Posterior vena cava (tissue), 2 donors: ENCODE results near the gene CCDC40. TPM values are rescaled to one million over a fixed set of nuclear protein-coding genes. Genes with fewer than 3 reads are reported as not detected.
"Not testable (repeated sequence)": the region's sequence is repeated elsewhere in the genome, so short reads cannot be mapped to it uniquely, and the experiment has no call there.

Experiments
- DNase-seq: peaks from one replicate; pipeline ENCODE4 v3.0.0-alpha.2; 2020; ENCODE audit warnings: low spot score
- intact Hi-C, 2 donors: fragments of 100-400 bp; cut with DNase I; formaldehyde crosslinking; loops; one replicate each; pipeline versions ENCODE4 v1.14.1 to v1.14.2; 2022 to 2023
- long read RNA-seq, 2 donors: library from polyadenylated mRNA; unstranded; transcript quantifications; one replicate each; pipeline ENCODE4 v2.0.0, GENCODE V29; 2020 to 2021
- total RNA-seq, 2 donors: library from RNA; stranded (reverse); fragmentation: NEBNext Ultra II Directional; extraction: Animal tissue kit (Norgen Biotek cat#: 25700); gene quantifications; one replicate each; pipeline ENCODE4 v1.2.1, GENCODE V29; 2021
- donor health status: DM: yes; HTN: yes; CAD: no.
- donor health status: DM: yes; HTN: yes; CAD: no.

Gene CCDC40, protein sequence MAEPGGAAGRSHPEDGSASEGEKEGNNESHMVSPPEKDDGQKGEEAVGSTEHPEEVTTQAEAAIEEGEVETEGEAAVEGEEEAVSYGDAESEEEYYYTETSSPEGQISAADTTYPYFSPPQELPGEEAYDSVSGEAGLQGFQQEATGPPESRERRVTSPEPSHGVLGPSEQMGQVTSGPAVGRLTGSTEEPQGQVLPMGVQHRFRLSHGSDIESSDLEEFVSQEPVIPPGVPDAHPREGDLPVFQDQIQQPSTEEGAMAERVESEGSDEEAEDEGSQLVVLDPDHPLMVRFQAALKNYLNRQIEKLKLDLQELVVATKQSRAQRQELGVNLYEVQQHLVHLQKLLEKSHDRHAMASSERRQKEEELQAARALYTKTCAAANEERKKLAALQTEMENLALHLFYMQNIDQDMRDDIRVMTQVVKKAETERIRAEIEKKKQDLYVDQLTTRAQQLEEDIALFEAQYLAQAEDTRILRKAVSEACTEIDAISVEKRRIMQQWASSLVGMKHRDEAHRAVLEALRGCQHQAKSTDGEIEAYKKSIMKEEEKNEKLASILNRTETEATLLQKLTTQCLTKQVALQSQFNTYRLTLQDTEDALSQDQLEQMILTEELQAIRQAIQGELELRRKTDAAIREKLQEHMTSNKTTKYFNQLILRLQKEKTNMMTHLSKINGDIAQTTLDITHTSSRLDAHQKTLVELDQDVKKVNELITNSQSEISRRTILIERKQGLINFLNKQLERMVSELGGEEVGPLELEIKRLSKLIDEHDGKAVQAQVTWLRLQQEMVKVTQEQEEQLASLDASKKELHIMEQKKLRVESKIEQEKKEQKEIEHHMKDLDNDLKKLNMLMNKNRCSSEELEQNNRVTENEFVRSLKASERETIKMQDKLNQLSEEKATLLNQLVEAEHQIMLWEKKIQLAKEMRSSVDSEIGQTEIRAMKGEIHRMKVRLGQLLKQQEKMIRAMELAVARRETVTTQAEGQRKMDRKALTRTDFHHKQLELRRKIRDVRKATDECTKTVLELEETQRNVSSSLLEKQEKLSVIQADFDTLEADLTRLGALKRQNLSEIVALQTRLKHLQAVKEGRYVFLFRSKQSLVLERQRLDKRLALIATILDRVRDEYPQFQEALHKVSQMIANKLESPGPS
- 10 to 100 TPM in 1 of 2 donors, 1 to 10 TPM in 1; 6.2 to 10.4 TPM for total RNA-seq
- long read RNA-seq, donor 1, partial matches to known transcripts: 0 of 4 reads
- long read RNA-seq, donor 1, other reads (novel, unspliced or antisense): 4 of 4 reads
- long read RNA-seq, donor 2, partial matches to known transcripts: 0 of 3 reads
- long read RNA-seq, donor 2, other reads (novel, unspliced or antisense): 2 of 3 reads

DNA sequence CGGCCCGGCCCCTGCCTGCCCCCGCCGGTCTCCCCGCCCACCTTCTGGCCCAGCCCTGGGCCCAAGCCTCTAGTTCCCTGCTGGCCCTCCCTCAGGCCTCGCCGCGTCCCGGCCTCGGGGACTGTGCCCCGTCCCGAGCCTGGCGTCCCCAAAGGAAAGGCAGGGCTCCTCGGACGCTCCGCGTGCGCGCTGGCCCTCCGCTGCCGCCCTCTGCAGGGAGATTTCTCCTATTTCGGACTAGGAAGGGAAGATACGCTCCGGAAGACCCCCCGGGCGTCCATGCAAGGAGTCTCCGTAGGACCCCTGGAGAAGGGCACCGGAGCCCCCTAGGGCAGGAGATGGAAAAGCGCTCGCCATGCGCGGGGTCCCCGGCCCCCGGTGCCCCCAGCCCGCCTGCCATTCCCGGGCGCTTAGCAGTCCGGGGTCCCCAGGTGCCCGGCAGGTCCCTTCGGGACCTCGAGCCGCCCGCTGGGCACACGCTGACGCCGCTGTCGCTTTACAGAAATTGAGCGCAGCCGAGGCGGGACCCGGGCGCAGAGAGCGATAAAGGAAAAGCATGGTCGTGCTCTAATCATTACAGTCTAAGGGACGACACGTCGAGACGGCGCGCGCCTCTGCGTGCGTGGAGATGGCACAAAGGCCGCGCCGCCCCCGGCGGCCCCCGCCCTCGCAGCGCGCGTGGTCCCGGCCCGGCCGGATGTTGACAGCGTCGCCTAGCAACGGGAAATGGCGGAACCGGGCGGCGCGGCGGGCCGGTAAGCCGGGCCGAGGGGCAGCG, at the start of gene CCDC40:
TSS of gene CCDC40 (plus strand) at position 706 of the 778 bp plus-strand sequence. CDS start at position 727, 21 bp downstream.
- peak; percentile 95 for DNase-seq
- intact Hi-C loops: no loop called here

DNA sequence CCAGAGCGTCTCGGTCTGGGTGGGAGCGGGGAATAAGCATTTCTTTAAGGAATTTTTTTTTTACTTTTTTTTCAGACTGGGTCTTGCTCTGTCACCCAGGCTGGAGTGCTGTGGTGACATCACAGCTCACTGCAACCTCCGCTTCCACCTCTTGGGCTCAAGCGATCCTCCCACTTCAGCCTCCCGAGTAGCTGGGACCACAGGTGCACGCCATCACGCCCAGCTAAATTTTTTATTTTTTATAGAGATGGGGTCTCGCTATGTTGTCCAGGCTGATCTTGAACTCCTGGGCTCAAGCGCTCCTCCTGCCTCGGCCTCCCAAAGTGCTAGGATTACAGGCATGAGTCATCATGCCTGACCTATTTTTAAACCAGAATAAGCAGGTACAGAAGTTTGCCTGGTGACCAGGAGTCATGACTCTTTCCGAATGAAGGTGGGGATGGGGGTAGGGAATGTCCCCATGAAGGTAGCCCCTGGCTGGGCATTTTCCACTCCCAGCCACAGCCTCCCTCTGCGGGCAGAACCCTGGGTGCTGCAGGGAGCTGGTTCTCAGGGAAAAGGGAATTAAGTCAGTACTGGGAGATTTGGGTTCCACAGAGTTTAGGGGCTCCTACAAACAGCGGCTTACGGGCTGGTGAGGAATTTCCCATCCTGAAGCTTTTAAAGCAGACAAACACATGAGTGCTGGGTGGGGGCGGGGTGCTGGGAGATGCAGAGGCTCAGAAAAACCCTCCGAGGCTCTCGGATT, 49.1 kb upstream of the CCDC40 start:
- DNase-seq: peak; percentile 51
- intact Hi-C loops: loop anchor here in 1 of 2 donors (10.0 kb wide), 1 partner anchor 243 kb away; no protein-coding TSS in a partner anchor

DNA sequence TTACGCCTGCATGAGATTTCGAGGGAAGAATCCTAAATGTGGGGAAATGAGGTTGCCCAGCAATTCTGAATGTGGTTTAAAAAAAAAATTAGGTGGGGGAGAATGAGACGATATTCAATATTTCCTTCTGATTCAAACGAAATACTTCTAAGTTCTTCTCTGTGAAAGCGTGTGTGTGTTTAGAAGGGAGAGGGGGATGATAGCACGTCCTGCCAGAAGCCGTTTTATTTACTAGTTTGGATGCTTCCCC, 48.6 kb upstream of the CCDC40 start:
- intact Hi-C loops: loop anchor here in 1 of 2 donors (10.0 kb wide), 1 partner anchor 243 kb away; no protein-coding TSS in a partner anchor

DNA sequence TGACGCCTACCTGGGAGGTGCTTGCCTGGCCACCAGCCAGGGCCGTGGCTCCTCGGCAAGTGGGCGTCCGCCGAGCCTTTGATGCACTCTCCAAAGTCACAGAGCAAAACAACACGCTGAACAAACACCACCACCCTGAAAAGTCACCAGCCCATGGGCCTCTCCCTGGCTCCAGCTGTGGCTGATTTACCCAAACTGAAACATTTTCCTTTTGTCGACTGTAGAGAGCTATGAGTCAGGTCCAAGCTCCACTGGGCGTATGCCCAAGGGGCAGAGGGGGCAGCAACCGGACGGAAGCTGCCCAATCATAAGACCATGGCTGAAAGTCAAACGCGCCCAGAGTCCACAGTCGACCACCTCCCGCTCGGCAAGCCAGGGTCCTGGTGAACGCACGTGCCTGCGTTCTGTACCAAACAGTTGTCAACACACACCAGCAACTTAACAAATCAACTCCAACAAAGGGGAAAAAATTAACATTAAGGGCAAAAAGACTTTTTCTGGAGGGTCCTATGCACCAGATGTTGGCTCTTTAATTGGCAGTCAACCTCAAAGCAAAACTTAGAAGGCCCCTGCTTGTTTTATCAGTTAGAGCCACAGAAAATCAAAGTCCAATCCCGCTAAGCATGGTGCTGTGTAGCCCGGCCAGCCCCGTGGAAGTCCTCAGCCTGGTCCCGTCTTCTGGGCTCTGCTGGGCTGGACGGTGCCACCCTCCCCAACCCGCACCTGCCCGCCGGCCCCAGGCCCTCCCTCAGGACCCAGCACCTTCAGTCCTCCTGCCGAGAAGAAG, 48.1 kb upstream of the CCDC40 start:
- intact Hi-C loops: loop anchor here in 1 of 2 donors (10.0 kb wide), 1 partner anchor 244 kb away; no protein-coding TSS in a partner anchor
- DNase-seq: peak; percentile 90

More for the DNA sequence above, 48.6 kb upstream of the CCDC40 start:
- DNase-seq: no peak

DNA sequence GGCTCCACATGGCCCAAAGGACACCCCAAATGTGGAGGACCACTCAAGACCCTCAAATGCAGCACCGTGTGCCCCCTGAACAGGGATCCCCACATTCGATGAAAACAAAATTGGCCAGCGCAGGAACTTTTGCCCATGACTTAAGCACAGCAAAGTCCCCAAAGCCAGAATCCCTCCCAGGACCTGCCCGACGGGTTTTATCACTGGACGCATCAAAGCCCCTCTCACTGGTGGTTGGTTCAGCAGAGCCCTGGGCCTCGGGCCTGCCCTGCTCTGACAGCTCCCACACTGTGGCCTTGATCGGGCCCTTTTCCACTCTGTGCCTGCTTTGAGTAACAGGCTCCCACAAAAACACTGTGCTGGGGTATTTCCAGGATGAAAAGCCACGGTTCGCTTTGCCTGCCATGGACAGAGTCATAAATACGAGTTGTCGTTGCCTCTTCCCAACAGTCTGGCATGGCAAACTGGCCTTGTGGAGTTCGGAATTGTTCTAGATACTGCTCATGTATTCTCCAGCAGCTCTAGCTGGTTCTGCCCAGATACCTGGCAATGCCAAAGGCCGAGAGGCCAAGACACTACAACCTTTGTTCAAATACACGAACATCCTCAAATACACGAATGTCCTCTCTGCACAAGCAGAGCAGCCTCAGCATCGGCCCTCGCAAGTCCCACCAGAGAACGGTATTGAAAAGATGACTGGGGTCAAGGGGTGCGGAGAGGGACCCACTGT, 47.2 kb upstream of the CCDC40 start:
- DNase-seq: no peak
- intact Hi-C loops: loop anchor here in 1 of 2 donors (10.0 kb wide), 1 partner anchor 244 kb away; no protein-coding TSS in a partner anchor

DNA sequence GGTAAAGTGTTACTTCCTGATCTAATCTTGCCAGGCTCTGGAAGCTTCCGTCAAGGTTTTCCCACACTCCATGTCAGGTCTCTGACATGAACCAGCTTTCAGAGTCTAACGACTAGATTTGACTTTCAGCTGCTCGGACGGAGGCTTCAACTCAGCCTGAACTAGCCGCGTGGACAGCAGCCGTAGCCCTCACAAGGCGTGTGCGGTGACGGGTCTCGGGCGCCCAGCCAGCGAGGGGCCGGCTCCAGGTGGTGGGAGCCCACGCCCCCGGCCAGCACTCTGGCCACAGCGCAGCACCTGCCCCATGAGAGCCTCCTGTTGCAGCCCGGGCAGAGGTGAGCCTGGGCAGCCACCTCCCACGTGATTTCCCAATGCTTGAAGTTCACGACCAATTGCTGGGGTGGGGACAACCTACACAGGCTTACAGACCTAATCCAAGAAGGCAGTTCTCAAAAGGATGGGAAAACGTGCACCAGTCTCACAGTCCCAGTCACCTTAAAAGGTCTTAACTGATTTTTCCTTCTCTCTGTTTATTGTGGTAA, 46.3 kb upstream of the CCDC40 start:
- intact Hi-C loops: loop anchor here in 1 of 2 donors (5.0 to 10.0 kb wide), 2 partner anchors 198 to 245 kb away; no protein-coding TSS in a partner anchor
- no peak for DNase-seq

DNA sequence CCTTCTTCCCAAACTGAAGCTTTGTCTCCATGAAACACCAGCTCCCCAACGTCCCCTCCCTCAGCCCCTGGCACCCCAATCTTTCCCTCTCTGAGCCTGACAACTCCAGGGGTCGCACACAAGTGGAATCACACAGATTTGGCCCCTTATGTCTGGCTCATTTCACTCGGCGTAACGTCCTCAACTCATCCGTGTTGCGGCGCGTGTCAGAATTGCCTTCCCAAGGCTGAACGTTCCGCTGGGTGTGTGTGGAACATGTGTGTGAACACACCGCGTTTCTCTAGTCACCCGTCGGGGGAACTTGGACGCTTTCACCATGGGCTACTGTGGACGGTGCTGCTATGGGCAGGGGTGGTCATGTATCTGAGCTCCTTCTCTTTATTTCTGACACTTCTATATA, 45.7 kb upstream of the CCDC40 start:
- intact Hi-C loops: loop anchor here in 1 of 2 donors (5.0 to 10.0 kb wide), 2 partner anchors 198 to 246 kb away; no protein-coding TSS in a partner anchor
- peak; percentile 77 for DNase-seq

DNA sequence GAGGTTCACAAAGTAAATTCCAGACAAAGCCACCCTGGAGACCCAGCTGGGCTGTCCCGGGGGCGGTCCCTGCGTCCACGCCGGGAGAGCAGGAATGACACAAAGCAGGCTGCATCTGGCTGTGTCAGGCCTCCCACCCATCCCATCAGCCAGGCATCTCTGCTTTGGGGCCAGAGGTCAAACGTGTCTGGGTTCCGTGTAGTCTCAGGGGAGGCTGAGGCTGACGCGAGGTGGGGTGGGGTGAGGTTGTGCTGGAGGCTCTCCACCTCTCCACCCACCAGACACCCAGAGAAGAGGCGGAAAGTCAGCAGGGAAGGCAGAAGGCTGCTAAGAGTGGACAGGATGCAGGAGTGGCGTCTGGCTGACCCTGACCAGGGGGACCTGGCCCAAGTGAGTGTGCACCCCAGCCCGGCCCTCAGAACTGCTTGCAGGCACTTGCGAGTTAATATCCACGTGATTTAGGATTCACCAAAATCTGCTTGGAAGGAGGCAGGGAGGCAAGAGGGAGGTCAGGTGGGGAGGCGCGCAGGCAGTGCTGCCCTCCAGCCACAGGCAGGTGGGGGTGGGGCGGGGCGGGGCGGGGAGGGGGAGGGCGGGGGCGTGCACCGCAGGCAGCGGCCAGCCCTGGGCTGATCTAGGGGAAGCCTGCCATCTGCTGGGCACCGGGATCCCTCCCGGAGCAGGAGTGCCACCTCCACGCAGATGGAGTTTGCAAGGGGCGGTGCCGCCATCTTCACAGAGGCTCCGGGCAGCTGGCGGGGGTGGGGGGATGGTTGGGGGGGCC, 45.1 kb upstream of the CCDC40 start:
- peak; percentile 92 for DNase-seq
- intact Hi-C loops: loop anchor here in 1 of 2 donors (5.0 to 10.0 kb wide), 2 partner anchors 199 to 247 kb away; no protein-coding TSS in a partner anchor

DNA sequence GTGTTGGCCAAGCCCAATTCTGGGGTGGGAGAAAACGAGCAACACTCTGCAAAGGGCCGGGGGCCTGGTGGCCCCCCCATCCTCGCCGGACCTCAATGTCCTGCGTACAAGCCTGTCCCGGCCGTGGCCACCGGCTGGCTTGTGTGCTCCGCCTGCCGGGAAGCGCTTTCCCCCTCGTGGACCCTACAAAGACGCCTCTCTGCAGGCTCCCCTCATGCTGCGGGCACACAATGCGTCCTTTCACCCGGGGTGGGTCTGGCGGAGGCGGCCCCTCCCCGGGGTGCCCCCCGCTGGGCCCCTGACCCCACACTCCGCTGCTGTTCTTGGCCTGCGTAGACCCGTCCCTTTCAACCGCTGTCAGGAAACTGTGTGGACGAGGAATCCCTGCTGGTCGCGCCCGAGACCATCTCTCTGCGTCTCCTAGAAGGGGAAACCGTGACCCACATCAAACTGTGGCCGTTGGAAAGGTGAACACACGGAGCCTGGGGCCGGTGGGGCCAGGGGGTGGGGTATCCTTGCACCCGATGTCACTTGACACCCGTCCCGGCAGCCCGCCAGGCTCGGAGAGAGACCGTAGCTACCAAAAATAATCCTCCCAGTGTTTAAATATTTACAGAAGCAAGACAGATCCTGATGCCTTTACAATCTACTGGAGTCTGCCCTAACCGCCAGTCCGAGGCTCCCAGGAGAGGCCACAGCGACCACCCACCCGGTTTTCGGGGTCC, 44.4 kb upstream of the CCDC40 start:
- intact Hi-C loops: loop anchor here in 1 of 2 donors (5.0 to 10.0 kb wide), 2 partner anchors 200 to 247 kb away; no protein-coding TSS in a partner anchor
- no peak for DNase-seq

DNA sequence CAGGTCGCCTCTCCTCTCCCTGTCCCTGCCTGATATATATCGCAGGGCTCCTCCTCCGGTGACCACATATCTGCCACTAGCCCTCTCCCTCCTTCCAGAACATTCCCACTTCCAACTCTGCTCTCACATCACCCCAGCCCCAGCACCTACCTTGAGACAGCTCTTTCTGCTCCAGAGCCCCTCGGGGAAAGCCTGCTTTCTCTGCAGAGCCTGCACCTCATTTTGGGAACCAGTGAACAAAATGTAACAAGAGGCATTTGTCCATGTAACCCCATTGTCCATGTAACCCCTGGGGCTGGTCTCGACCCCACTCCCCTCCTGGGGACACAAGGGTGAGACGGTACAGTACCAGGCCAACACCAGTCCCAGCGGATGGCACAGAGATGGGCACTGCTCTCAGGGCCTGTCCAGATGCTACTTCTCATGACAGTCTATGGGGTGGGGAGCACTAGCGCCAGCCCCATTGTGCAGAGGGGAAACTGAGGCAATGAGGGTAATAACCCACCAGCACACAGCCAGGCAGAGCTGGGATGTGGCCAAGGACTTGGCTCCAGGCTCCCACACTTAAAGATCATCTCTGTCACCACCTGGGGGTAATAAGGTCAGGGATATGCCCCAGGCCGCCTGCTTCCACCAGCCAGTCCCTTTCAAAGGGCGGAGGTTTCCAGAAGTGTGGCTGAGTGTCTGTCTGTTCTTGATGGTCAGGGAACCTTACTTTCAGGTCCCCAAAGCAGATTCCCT, 43.6 kb upstream of the CCDC40 start:
- intact Hi-C loops: loop anchor here in 1 of 2 donors (5.0 to 10.0 kb wide), 2 partner anchors 201 to 248 kb away; no protein-coding TSS in a partner anchor
- DNase-seq: no peak

DNA sequence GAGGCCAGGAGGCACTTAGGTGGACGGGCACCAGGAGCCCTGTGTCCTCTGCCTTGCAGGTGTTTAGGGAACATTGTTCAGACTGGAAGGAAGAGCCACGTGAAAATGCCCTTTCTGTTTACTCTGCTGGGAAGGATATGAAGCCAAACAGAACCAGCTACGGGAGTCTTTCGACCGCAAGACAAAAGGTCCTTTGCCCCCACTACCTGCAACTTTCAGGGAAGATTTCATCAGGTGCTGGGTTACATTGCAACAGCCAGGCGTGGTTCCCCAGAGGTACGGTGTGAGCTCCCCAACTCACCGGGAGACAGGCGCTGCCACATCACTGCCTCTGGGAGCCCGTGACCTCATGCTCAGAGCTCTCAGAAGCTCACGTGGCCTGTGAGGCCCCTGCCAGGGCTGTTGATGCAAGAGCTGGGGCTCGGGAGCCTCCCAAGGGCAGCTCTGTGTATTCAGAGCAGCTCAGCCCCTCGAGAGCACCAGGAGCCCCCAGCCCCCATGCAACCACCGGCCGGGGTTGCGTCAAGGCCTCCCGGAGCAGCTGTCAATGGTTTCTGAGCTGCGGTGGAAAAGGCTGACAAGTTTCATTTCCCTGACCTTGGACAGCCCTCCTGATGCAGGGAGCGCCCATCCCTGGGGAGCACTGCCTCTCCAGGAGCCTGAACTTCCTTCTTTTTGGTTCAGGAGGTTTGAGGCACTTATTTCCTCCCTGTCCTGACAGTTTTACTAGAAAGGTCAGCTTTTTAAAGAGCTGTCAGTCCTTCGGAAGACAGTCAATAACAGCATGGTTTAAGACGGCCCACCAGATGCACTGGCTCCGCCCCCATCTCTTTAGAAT, 42.8 kb upstream of the CCDC40 start:
- intact Hi-C loops: loop anchor here in 1 of 2 donors (5.0 to 10.0 kb wide), 2 partner anchors 201 to 249 kb away; no protein-coding TSS in a partner anchor

DNA sequence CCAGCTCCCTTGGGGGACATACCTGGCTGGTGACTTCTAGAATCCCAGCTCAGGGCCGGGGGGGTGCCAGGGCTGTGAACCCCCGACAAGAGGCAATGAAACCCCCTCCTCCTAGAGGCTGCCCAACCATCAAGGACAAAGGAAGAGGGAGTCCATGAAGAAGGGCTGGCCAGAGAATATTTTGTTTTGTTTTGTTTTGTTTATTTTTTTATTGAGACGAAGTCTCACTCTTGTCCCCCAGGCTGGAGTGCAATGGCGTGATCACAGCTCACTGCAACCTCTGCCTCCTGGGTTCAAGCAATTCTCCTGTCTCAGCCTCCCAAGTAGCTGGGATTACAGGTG, 42.2 kb upstream of the CCDC40 start:
- intact Hi-C loops: loop anchor here in 1 of 2 donors (5.0 to 10.0 kb wide), 2 partner anchors 202 to 249 kb away; no protein-coding TSS in a partner anchor
- not testable (repeated sequence) for DNase-seq

More for the DNA sequence above, 42.8 kb upstream of the CCDC40 start:
- DNase-seq: peak; percentile 93
